ENCODE data around the gene MACROD2.

DNA sequence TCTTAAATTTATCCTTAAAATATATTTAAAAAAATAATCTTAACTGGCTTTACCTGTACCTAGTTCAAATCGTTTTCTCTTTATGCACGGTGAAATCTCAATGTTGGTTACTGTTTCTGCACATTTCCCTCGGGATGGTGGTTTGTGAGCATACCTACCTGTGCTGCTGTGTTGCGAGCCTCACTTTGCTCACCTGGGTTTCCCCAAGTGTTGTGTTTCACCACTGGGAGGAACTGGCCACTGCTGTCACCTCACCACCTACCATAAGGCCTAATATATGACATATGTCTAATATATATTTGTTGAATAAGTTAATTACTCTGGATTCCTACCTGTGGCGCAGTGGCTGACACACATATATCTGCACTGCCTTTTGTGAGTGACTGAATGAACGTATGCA is 835.6 kb downstream of the MACROD2 start:
- TF ChIP-seq, protein P1, sequence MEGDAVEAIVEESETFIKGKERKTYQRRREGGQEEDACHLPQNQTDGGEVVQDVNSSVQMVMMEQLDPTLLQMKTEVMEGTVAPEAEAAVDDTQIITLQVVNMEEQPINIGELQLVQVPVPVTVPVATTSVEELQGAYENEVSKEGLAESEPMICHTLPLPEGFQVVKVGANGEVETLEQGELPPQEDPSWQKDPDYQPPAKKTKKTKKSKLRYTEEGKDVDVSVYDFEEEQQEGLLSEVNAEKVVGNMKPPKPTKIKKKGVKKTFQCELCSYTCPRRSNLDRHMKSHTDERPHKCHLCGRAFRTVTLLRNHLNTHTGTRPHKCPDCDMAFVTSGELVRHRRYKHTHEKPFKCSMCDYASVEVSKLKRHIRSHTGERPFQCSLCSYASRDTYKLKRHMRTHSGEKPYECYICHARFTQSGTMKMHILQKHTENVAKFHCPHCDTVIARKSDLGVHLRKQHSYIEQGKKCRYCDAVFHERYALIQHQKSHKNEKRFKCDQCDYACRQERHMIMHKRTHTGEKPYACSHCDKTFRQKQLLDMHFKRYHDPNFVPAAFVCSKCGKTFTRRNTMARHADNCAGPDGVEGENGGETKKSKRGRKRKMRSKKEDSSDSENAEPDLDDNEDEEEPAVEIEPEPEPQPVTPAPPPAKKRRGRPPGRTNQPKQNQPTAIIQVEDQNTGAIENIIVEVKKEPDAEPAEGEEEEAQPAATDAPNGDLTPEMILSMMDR (conservative IDR thresholded peaks at IDR 0.05; ENCODE audit: low read depth, low read length) = no peak
- TF ChIP-seq MAZ (IDR thresholded peaks at IDR 0.05; ENCODE audit: borderline replicate concordance, low read depth, low read length) = no peak
- no peak for TF ChIP-seq CHD1 (IDR thresholded peaks at IDR 0.05; ENCODE audit: low read depth, low read length)
- no peak for TF ChIP-seq MXI1 (IDR thresholded peaks at IDR 0.05; ENCODE audit: borderline replicate concordance, low read depth, low read length)
- TF ChIP-seq POLR2A (IDR thresholded peaks at IDR 0.05; ENCODE audit: low read depth, low read length) = no peak
- TF ChIP-seq FOS (IDR thresholded peaks at IDR 0.05; ENCODE audit: low read depth, low read length) = no peak
- TF ChIP-seq, protein P2, sequence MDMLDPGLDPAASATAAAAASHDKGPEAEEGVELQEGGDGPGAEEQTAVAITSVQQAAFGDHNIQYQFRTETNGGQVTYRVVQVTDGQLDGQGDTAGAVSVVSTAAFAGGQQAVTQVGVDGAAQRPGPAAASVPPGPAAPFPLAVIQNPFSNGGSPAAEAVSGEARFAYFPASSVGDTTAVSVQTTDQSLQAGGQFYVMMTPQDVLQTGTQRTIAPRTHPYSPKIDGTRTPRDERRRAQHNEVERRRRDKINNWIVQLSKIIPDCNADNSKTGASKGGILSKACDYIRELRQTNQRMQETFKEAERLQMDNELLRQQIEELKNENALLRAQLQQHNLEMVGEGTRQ (IDR thresholded peaks at IDR 0.05; ENCODE audit: low read depth, low read length) = no peak
- TF ChIP-seq CEBPB (IDR thresholded peaks at IDR 0.05; ENCODE audit: low read depth, low read length) = no peak
- TF ChIP-seq, protein P3, sequence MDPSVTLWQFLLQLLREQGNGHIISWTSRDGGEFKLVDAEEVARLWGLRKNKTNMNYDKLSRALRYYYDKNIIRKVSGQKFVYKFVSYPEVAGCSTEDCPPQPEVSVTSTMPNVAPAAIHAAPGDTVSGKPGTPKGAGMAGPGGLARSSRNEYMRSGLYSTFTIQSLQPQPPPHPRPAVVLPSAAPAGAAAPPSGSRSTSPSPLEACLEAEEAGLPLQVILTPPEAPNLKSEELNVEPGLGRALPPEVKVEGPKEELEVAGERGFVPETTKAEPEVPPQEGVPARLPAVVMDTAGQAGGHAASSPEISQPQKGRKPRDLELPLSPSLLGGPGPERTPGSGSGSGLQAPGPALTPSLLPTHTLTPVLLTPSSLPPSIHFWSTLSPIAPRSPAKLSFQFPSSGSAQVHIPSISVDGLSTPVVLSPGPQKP (IDR thresholded peaks at IDR 0.05; ENCODE audit: borderline replicate concordance, low read depth, low read length) = no peak
- TF ChIP-seq NFE2L2 (IDR thresholded peaks at IDR 0.05; ENCODE audit: low read depth, low read length) = no peak
- no peak for TF ChIP-seq RFX5 (IDR thresholded peaks at IDR 0.05; ENCODE audit: low read depth, low read length)

All from IMR-90 (cell line).